HCT116 (cell line): ENCODE measurements around the gene MALRD1.

ENCODE experiments used
- EZH2 ChIP-seq: fragments of 200-600 bp; sonication (generic); IDR thresholded peaks from 2 replicates; pipeline ENCODE4 v1.6.1; 2017; ENCODE audit warnings: antibody characterized with exemption, mixed run types
- POLR2A ChIP-seq: IDR thresholded peaks from 2 replicates; pipeline ENCODE4 v1.7.0; 2011; ENCODE audit warnings: borderline replicate concordance; ENCODE audit not compliant: insufficient read depth, insufficient read length; ENCODE audit errors: extremely low read depth
- TF ChIP-seq, protein P1 (sequence below), 3 experiments: fragments of 200-600 bp in 1 of 3; sonication (generic) in 1 of 3; IDR thresholded peaks in 2 of 3; conservative IDR thresholded peaks in 1 of 3; 2 replicates each; pipeline ENCODE4 v1.5.1; 2012 to 2017; ENCODE audit warnings: low read depth in 2 of 3, low read length in 2 of 3, antibody characterized with exemption in 1 of 3, borderline replicate concordance in 1 of 3, control low read depth in 1 of 3, mild to moderate bottlenecking in 1 of 3, mixed read lengths in 1 of 3, mixed run types in 1 of 3, moderate library complexity in 1 of 3; ENCODE audit not compliant: insufficient read depth in 1 of 3

DNA sequence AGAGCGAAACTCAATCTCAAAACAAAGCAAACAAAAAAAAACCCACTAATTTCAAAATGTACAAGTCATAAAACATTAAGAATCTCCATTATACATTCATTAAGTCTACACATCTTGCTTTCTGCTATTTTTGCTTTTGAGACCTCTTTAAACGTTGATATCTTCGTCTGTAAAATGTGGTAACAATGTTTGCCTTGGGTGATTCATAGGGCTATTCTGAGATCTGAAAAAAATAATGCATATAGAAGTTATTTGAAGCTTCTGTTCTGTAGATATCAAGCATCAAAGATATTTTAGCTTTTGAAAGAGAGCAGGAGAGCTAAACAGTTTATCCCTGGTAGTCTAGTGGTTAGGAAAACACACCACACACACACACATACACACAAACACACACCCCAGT is 609.5 kb downstream of the MALRD1 start:
- no peak for TF ChIP-seq POLR2A
- TF ChIP-seq, protein P1, sequence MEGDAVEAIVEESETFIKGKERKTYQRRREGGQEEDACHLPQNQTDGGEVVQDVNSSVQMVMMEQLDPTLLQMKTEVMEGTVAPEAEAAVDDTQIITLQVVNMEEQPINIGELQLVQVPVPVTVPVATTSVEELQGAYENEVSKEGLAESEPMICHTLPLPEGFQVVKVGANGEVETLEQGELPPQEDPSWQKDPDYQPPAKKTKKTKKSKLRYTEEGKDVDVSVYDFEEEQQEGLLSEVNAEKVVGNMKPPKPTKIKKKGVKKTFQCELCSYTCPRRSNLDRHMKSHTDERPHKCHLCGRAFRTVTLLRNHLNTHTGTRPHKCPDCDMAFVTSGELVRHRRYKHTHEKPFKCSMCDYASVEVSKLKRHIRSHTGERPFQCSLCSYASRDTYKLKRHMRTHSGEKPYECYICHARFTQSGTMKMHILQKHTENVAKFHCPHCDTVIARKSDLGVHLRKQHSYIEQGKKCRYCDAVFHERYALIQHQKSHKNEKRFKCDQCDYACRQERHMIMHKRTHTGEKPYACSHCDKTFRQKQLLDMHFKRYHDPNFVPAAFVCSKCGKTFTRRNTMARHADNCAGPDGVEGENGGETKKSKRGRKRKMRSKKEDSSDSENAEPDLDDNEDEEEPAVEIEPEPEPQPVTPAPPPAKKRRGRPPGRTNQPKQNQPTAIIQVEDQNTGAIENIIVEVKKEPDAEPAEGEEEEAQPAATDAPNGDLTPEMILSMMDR (IDR thresholded peaks at IDR 0.05 in 2 of 3, conservative IDR thresholded peaks at IDR 0.05 in 1 of 3; ENCODE audit: borderline replicate concordance in 1 of 3, insufficient read depth in 1 of 3, low read depth in 2 of 3, low read length in 2 of 3): no peak
- TF ChIP-seq EZH2: no peak
